ENCODE results near the gene L1TD1. TPM values are rescaled to one million over a fixed set of nuclear protein-coding genes. Genes with fewer than 3 reads are reported as not detected.

The L1TD1 gene
- total and polyA plus RNA-seq, 4 donors, result 0.28 to 2.0 (median 0.61) TPM

DNA sequence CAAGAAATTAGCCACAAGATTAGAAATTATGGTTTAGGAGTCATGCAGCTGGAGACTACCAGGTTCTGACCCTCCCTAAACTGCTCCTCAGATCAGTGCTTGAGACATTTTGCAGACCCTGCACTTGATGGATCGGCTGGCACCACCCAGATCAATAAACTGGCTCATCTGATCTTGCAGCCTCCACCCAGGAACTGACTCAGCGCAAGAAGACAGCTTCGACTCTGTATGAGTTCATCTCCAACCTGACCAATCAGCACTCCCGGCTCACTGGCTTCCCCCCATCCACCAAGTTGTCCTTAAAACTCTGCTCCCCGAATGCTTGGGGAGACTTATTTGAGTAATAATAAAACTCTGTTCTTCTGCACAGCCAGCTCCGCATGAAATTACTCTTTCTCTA, 40.0 kb downstream of the L1TD1 start:
- no peak overlapping the region for H3K27ac ChIP-seq (ENCODE audit: low read depth in 1 of 2, low read length in 1 of 2)
- 85 to 86% methylated on average over 6 of the region's 6 CpGs for WGBS, 2 donors
- H3K9me3 ChIP-seq (ENCODE audit: control insufficient read depth in 4 of 4, insufficient read depth in 3 of 4, low read length in 3 of 4), result no peaks in the 10 kb centered on the region
- TF ChIP-seq, protein P1, sequence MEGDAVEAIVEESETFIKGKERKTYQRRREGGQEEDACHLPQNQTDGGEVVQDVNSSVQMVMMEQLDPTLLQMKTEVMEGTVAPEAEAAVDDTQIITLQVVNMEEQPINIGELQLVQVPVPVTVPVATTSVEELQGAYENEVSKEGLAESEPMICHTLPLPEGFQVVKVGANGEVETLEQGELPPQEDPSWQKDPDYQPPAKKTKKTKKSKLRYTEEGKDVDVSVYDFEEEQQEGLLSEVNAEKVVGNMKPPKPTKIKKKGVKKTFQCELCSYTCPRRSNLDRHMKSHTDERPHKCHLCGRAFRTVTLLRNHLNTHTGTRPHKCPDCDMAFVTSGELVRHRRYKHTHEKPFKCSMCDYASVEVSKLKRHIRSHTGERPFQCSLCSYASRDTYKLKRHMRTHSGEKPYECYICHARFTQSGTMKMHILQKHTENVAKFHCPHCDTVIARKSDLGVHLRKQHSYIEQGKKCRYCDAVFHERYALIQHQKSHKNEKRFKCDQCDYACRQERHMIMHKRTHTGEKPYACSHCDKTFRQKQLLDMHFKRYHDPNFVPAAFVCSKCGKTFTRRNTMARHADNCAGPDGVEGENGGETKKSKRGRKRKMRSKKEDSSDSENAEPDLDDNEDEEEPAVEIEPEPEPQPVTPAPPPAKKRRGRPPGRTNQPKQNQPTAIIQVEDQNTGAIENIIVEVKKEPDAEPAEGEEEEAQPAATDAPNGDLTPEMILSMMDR (IDR thresholded peaks at IDR 0.05; ENCODE audit: control extremely low read depth, extremely low read depth), result no peak
- H3K36me3 ChIP-seq (ENCODE audit: control insufficient read depth in 4 of 4, insufficient read depth in 4 of 4, low read length in 4 of 4), result peaks cover 0 to 3% (median 0%) of the 10 kb centered on the region in 4 donors
- ATAC-seq (ENCODE audit: insufficient read depth, low FRiP score) (no peak), DNase-seq (no peak)
- no peaks in the 10 kb centered on the region for H3K27me3 ChIP-seq (ENCODE audit: control insufficient read depth in 3 of 3, insufficient read depth in 3 of 3, low read length in 2 of 3)
- H3K4me3 ChIP-seq, result no peak overlapping the region
- no peak overlapping the region for H3K9ac ChIP-seq (ENCODE audit: insufficient read depth in 1 of 2, low read length in 2 of 2)
- H3K4me1 ChIP-seq (ENCODE audit: control insufficient read depth in 5 of 5, insufficient read depth in 5 of 5, low read length in 5 of 5), result no peaks in the 10 kb centered on the region

DNA sequence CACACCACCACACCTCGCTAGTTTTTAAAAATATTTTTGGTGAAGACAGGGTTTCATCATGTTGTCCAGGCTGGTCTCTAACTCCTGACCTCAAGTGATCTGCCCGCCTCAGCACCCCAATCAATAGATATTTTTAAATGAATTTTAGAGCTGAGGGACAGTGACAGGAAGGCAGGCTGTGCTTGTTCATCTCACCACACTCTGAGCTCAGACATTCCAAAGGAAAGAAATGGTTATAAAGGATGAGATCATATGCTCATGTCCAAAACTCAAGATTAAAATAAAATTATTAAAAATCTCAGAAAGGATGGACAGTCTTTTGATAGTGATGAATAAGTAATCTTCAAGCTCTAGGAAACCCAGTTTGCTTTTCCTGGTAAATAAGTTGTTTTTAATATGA, 40.9 kb downstream of the L1TD1 start:
- Histone ChIP-seq H3K4me1 (ENCODE audit: control insufficient read depth in 5 of 5, insufficient read depth in 5 of 5, low read length in 5 of 5) (no peaks in the 10 kb centered on the region), H3K4me3 (no peak overlapping the region), H3K27me3 (ENCODE audit: control insufficient read depth in 3 of 3, insufficient read depth in 3 of 3, low read length in 2 of 3) (no peaks in the 10 kb centered on the region), H3K9ac (ENCODE audit: insufficient read depth in 1 of 2, low read length in 2 of 2) (no peak overlapping the region), H3K9me3 (ENCODE audit: control insufficient read depth in 4 of 4, insufficient read depth in 3 of 4, low read length in 3 of 4) (no peaks in the 10 kb centered on the region), H3K36me3 (ENCODE audit: control insufficient read depth in 4 of 4, insufficient read depth in 4 of 4, low read length in 4 of 4) (peaks cover 0 to 3% (median 0%) of the 10 kb centered on the region in 4 donors), H3K27ac (ENCODE audit: low read depth in 1 of 2, low read length in 1 of 2) (no peak overlapping the region)
- ATAC-seq (ENCODE audit: insufficient read depth, low FRiP score), result no peak
- no peak for DNase-seq
- 90 to 95% methylated on average over 2 of the region's 2 CpGs for WGBS, 2 donors
- TF ChIP-seq, protein P1 (IDR thresholded peaks at IDR 0.05; ENCODE audit: control extremely low read depth, extremely low read depth), result no peak

DNA sequence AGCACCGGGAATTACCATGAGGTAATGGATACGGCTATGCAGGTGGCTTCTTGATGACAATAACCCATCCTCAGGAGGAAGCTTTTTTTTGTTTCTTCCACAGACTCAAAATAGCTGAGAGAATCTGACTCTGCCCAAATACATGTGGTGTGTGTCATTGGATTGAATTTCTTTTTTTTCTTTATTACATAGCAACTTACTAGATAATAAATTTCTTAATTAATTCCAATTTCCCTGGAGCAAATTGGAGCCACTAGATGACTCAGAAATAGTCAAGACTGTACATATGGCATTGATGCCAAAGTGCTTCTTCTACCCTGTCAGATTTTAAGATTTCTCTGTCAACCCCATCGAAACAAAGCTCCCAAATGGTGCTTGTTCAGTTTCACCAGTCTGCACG, 42.7 kb downstream of the L1TD1 start:
- no peak overlapping the region for H3K9ac ChIP-seq (ENCODE audit: insufficient read depth in 1 of 2, low read length in 2 of 2)
- 88 to 95% methylated on average over 4 of the region's 4 CpGs for WGBS, 2 donors
- DNase-seq (no peak), ATAC-seq (ENCODE audit: insufficient read depth, low FRiP score) (no peak)
- H3K36me3 ChIP-seq (ENCODE audit: control insufficient read depth in 4 of 4, insufficient read depth in 4 of 4, low read length in 4 of 4), result peaks cover 0 to 3% (median 0%) of the 10 kb centered on the region in 4 donors
- no peak overlapping the region for H3K4me3 ChIP-seq
- no peaks in the 10 kb centered on the region for H3K9me3 ChIP-seq (ENCODE audit: control insufficient read depth in 4 of 4, insufficient read depth in 3 of 4, low read length in 3 of 4)
- TF ChIP-seq, protein P1 (IDR thresholded peaks at IDR 0.05; ENCODE audit: control extremely low read depth, extremely low read depth), result no peak
- no peak overlapping the region for H3K27ac ChIP-seq (ENCODE audit: low read depth in 1 of 2, low read length in 1 of 2)
- no peaks in the 10 kb centered on the region for H3K27me3 ChIP-seq (ENCODE audit: control insufficient read depth in 3 of 3, insufficient read depth in 3 of 3, low read length in 2 of 3)
- peaks cover 0 to 14% (median 2%) of the 10 kb centered on the region in 5 donors for H3K4me1 ChIP-seq (ENCODE audit: control insufficient read depth in 5 of 5, insufficient read depth in 5 of 5, low read length in 5 of 5)

DNA sequence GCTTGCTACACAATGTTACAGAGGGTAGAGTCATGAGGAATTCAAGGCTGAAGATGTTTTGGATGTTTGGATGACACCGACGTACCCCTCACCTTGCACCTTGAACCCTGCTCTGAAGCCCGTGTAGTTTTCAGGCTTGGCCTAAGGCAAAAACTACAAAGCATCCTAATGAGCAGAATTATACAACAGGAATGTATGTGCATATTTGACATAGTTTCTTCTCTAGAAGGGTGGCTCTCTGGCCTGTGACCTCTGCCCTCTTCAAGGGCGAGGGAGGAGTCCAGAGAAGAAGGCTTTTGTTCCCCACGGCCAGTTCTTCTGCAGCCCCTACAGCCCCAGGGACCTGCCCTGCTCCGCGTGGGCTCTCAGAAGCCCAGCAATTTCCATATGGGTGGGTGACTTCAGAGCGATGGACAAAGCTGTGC, 43.3 kb downstream of the L1TD1 start:
- Histone ChIP-seq H3K36me3 (ENCODE audit: control insufficient read depth in 4 of 4, insufficient read depth in 4 of 4, low read length in 4 of 4) (no peaks in the 10 kb centered on the region), H3K9me3 (ENCODE audit: control insufficient read depth in 4 of 4, insufficient read depth in 3 of 4, low read length in 3 of 4) (no peaks in the 10 kb centered on the region), H3K27ac (ENCODE audit: low read depth in 1 of 2, low read length in 1 of 2) (no peak overlapping the region), H3K4me3 (no peak overlapping the region), H3K27me3 (ENCODE audit: control insufficient read depth in 3 of 3, insufficient read depth in 3 of 3, low read length in 2 of 3) (no peaks in the 10 kb centered on the region), H3K9ac (ENCODE audit: insufficient read depth in 1 of 2, low read length in 2 of 2) (no peak overlapping the region), H3K4me1 (ENCODE audit: control insufficient read depth in 5 of 5, insufficient read depth in 5 of 5, low read length in 5 of 5) (peaks cover 0 to 14% (median 2%) of the 10 kb centered on the region in 5 donors)
- ATAC-seq (ENCODE audit: insufficient read depth, low FRiP score) (no peak), DNase-seq (no peak)
- TF ChIP-seq, protein P1 (IDR thresholded peaks at IDR 0.05; ENCODE audit: control extremely low read depth, extremely low read depth), result no peak
- WGBS, 2 donors, result 68 to 86% methylated on average over 8 of the region's 8 CpGs

Data from lung (tissue), 12 donors.